H1 (cell line): ENCODE data around the gene KRTAP10-5. TPM values are rescaled to one million over a fixed set of nuclear protein-coding genes. Genes with fewer than 3 reads are reported as not detected.

Experiments
- polyA plus RNA-seq, 7 experiments: library from polyadenylated mRNA; depleted of rRNA in 3 of 7; stranded (reverse) in 5 of 7; unstranded in 2 of 7; fragments of >200 nt in 5 of 7; fragments of 200-250 nt in 2 of 7; gene quantifications; 1 replicate in 5 of 7; 2 replicates in 1 of 7; 4 replicates in 1 of 7; pipeline versions ENCODE4 v1.2.1 to v1.2.3, GENCODE V29; 2011 to 2013; ENCODE audit warnings: missing spikeins in 2 of 7, mixed read lengths in 2 of 7
- total RNA-seq: library from RNA; stranded (reverse); fragmentation: NEBNext Ultra II Directional; extraction: Animal tissue kit (Norgen Biotek cat#: 25700); gene quantifications from 2 replicates; pipeline ENCODE4 v1.2.1, GENCODE V29; 2021

The KRTAP10-5 gene
- total and polyA plus RNA-seq, 2 of the 8 experiments (the other 6 are each of a cell fraction or from before 2014, with no cell fraction given), result 0.09 TPM; not detected in 1

Other genes with a start within 250 kb of the KRTAP10-5 start
- 10.6 and 11.6 TPM in 2 replicates for gene CFAP410, start 241.2 kb downstream of the KRTAP10-5 start, total RNA-seq
- 12.0 and 20.5 TPM in 2 replicates for gene CFAP410, start 241.2 kb downstream of the KRTAP10-5 start, polyA plus RNA-seq (2011; rRNA removed)
- 0.28 and 0.36 TPM in 2 replicates for gene TRPM2, start 227.0 kb downstream of the KRTAP10-5 start, total RNA-seq
- 0.17 and 0.27 TPM in 2 replicates for gene TRPM2, start 227.0 kb downstream of the KRTAP10-5 start, polyA plus RNA-seq (2011; rRNA removed)
- 5.4 and 5.9 TPM in 2 replicates for gene LRRC3, start 125.1 kb downstream of the KRTAP10-5 start, total RNA-seq
- gene LRRC3, start 125.1 kb downstream of the KRTAP10-5 start, polyA plus RNA-seq (2011; rRNA removed), result 3.1 and 4.7 TPM in 2 replicates
- gene KRTAP10-1, start 40.4 kb downstream of the KRTAP10-5 start, total RNA-seq, result not detected in 2 replicates
- 0.08 TPM in 1 of 2 replicates, not detected in the other for gene KRTAP10-1, start 40.4 kb downstream of the KRTAP10-5 start, polyA plus RNA-seq (2011; rRNA removed)
- gene KRTAP10-2, start 29.1 kb downstream of the KRTAP10-5 start, total RNA-seq, result not detected in 2 replicates
- 0.06 and 0.11 TPM in 2 replicates for gene KRTAP10-2, start 29.1 kb downstream of the KRTAP10-5 start, polyA plus RNA-seq (2011; rRNA removed)
- gene KRTAP10-3, start 21.8 kb downstream of the KRTAP10-5 start, total RNA-seq, result not detected in 2 replicates
- gene KRTAP10-3, start 21.8 kb downstream of the KRTAP10-5 start, polyA plus RNA-seq (2011; rRNA removed), result 0.16 TPM in 1 of 2 replicates, not detected in the other
- gene KRTAP10-4, start 6.9 kb downstream of the KRTAP10-5 start, total RNA-seq, result not detected in 2 replicates
- gene KRTAP10-4, start 6.9 kb downstream of the KRTAP10-5 start, polyA plus RNA-seq (2011; rRNA removed), result not detected in 2 replicates
- gene KRTAP10-6, start 11.9 kb upstream of the KRTAP10-5 start, total RNA-seq, result not detected in 2 replicates
- 0.12 and 0.33 TPM in 2 replicates for gene KRTAP10-6, start 11.9 kb upstream of the KRTAP10-5 start, polyA plus RNA-seq (2011; rRNA removed)
- gene KRTAP10-7, start 20.0 kb upstream of the KRTAP10-5 start, total RNA-seq, result not detected in 2 replicates
- gene KRTAP10-7, start 20.0 kb upstream of the KRTAP10-5 start, polyA plus RNA-seq (2011; rRNA removed), result not detected in 2 replicates
- not detected in 2 replicates for gene KRTAP10-8, start 31.5 kb upstream of the KRTAP10-5 start, total RNA-seq
- gene KRTAP10-8, start 31.5 kb upstream of the KRTAP10-5 start, polyA plus RNA-seq (2011; rRNA removed), result not detected in 2 replicates
- not detected in 2 replicates for gene KRTAP10-9, start 46.5 kb upstream of the KRTAP10-5 start, total RNA-seq
- not detected in 2 replicates for gene KRTAP10-9, start 46.5 kb upstream of the KRTAP10-5 start, polyA plus RNA-seq (2011; rRNA removed)
- gene KRTAP10-10, start 56.8 kb upstream of the KRTAP10-5 start, total RNA-seq, result not detected in 2 replicates
- gene KRTAP10-10, start 56.8 kb upstream of the KRTAP10-5 start, polyA plus RNA-seq (2011; rRNA removed), result not detected in 2 replicates
- gene KRTAP10-11, start 65.8 kb upstream of the KRTAP10-5 start, total RNA-seq, result not detected in 2 replicates
- not detected in 2 replicates for gene KRTAP10-11, start 65.8 kb upstream of the KRTAP10-5 start, polyA plus RNA-seq (2011; rRNA removed)
- gene KRTAP12-4, start 74.1 kb upstream of the KRTAP10-5 start, total RNA-seq, result not detected in 2 replicates
- 0.75 TPM in 1 of 2 replicates, not detected in the other for gene KRTAP12-4, start 74.1 kb upstream of the KRTAP10-5 start, polyA plus RNA-seq (2011; rRNA removed)
- gene KRTAP12-3, start 77.3 kb upstream of the KRTAP10-5 start, total RNA-seq, result not detected in 2 replicates
- not detected in 2 replicates for gene KRTAP12-3, start 77.3 kb upstream of the KRTAP10-5 start, polyA plus RNA-seq (2011; rRNA removed)
- not detected in 2 replicates for gene KRTAP12-2, start 86.3 kb upstream of the KRTAP10-5 start, total RNA-seq
- gene KRTAP12-2, start 86.3 kb upstream of the KRTAP10-5 start, polyA plus RNA-seq (2011; rRNA removed), result 0.46 and 0.50 TPM in 2 replicates
- gene KRTAP12-1, start 101.6 kb upstream of the KRTAP10-5 start, total RNA-seq, result 0.73 TPM in 1 of 2 replicates, not detected in the other
- 0.17 and 0.50 TPM in 2 replicates for gene KRTAP12-1, start 101.6 kb upstream of the KRTAP10-5 start, polyA plus RNA-seq (2011; rRNA removed)
- gene KRTAP10-12, start 116.6 kb upstream of the KRTAP10-5 start, total RNA-seq, result not detected in 2 replicates
- gene KRTAP10-12, start 116.6 kb upstream of the KRTAP10-5 start, polyA plus RNA-seq (2011; rRNA removed), result not detected in 2 replicates
- gene TSPEAR, start 131.0 kb upstream of the KRTAP10-5 start, total RNA-seq, result 0.58 and 1.1 TPM in 2 replicates
- gene TSPEAR, start 131.0 kb upstream of the KRTAP10-5 start, polyA plus RNA-seq (2011; rRNA removed), result 0.89 and 1.5 TPM in 2 replicates
- gene UBE2G2, start 221.2 kb upstream of the KRTAP10-5 start, total RNA-seq, result 93.0 and 101 TPM in 2 replicates
- 96.3 and 145 TPM in 2 replicates for gene UBE2G2, start 221.2 kb upstream of the KRTAP10-5 start, polyA plus RNA-seq (2011; rRNA removed)
- 95.0 and 96.8 TPM in 2 replicates for gene SUMO3, start 237.5 kb upstream of the KRTAP10-5 start, total RNA-seq
- gene SUMO3, start 237.5 kb upstream of the KRTAP10-5 start, polyA plus RNA-seq (2011; rRNA removed), result 97.8 and 101 TPM in 2 replicates